SK-N-SH treated with all-trans-retinoic acid at 6 μM for 48 hours (cell line): ENCODE results near the gene CWF19L2.

Source experiments
- ATAC-seq: fragments of 200-7000 bp; cut with Tn5 transposase; 3 replicates; pipeline ENCODE4 v1.9.1; 2020; ENCODE audit warnings: mild to moderate bottlenecking, moderate library complexity
- CSDC2 ChIP-seq: fragments of 250-450 bp; sonication (Bioruptor Pico); IDR thresholded peaks from 2 replicates; pipeline ENCODE4 v1.5.0; 2020; ENCODE audit warnings: mild to moderate bottlenecking, moderate library complexity
- ESRRG ChIP-seq: fragments of 250-450 bp; sonication (Bioruptor Pico); IDR thresholded peaks from 2 replicates; pipeline ENCODE4 v1.6.1; 2021; ENCODE audit warnings: mild to moderate bottlenecking
- GLIS3 ChIP-seq: fragments of 250-450 bp; sonication (Bioruptor Pico); IDR thresholded peaks from 2 replicates; pipeline ENCODE4 v1.5.0; 2020; ENCODE audit warnings: mild to moderate bottlenecking, moderate library complexity
- OSR1 ChIP-seq: fragments of 250-450 bp; sonication (Bioruptor Pico); IDR thresholded peaks from 2 replicates; pipeline ENCODE4 v1.8.0; 2022; ENCODE audit warnings: moderate library complexity, mild to moderate bottlenecking, inconsistent platforms
- PATZ1 ChIP-seq: fragments of 250-450 bp; sonication (Bioruptor Pico); IDR thresholded peaks from 2 replicates; pipeline ENCODE4 v1.8.0; 2020; ENCODE audit warnings: mild to moderate bottlenecking, moderate library complexity, borderline replicate concordance
- RARB ChIP-seq: fragments of 250-450 bp; sonication (Bioruptor Pico); IDR thresholded peaks from 2 replicates; pipeline ENCODE4 v1.8.0; 2021; ENCODE audit warnings: mild to moderate bottlenecking, moderate library complexity
- SNAI2 ChIP-seq: fragments of 250-450 bp; sonication (Bioruptor Pico); IDR thresholded peaks from 2 replicates; pipeline ENCODE4 v1.5.0; 2020; ENCODE audit warnings: mild to moderate bottlenecking, moderate library complexity
- TCF4 ChIP-seq: fragments of 250-450 bp; sonication (Bioruptor Pico); IDR thresholded peaks from 2 replicates; pipeline ENCODE4 v1.8.0; 2021; ENCODE audit warnings: mild to moderate bottlenecking, moderate library complexity, borderline replicate concordance
- TOX ChIP-seq: fragments of 250-450 bp; sonication (Bioruptor Pico); IDR thresholded peaks from 2 replicates; pipeline ENCODE4 v1.8.0; 2021; ENCODE audit warnings: mild to moderate bottlenecking, moderate library complexity, borderline replicate concordance
- TSHZ2 ChIP-seq: fragments of 250-450 bp; sonication (Bioruptor Pico); IDR thresholded peaks from 2 replicates; pipeline ENCODE4 v1.5.0; 2020; ENCODE audit warnings: mild to moderate bottlenecking, moderate library complexity
- ZC3H10 ChIP-seq: fragments of 250-450 bp; sonication (Bioruptor Pico); IDR thresholded peaks from 2 replicates; pipeline ENCODE4 v1.5.1; 2021; ENCODE audit warnings: mild to moderate bottlenecking, moderate library complexity
- ZFP3 ChIP-seq: fragments of 250-450 bp; sonication (Bioruptor Pico); IDR thresholded peaks from 2 replicates; pipeline ENCODE4 v1.5.0; 2020; ENCODE audit warnings: mild to moderate bottlenecking, moderate library complexity
- ZFP30 ChIP-seq: fragments of 450-650 bp; formaldehyde crosslinking; IDR thresholded peaks from 2 replicates; pipeline ENCODE4 v1.5.0; 2022; ENCODE audit warnings: mild to moderate bottlenecking, moderate library complexity
- ZNF70 ChIP-seq: fragments of 450-650 bp; formaldehyde crosslinking; IDR thresholded peaks from 2 replicates; pipeline ENCODE4 v1.5.0; 2020; ENCODE audit warnings: mild to moderate bottlenecking, moderate library complexity
- ZNF8 ChIP-seq: fragments of 450-650 bp; formaldehyde crosslinking; IDR thresholded peaks from 2 replicates; pipeline ENCODE4 v1.5.0; 2020; ENCODE audit warnings: mild to moderate bottlenecking, moderate library complexity
- TF ChIP-seq, protein P1 (sequence below): fragments of 250-450 bp; sonication (Bioruptor Pico); IDR thresholded peaks from 2 replicates; pipeline ENCODE4 v1.5.1; 2021; ENCODE audit warnings: mild to moderate bottlenecking, moderate library complexity
- TF ChIP-seq, protein P2 (sequence below): fragments of 250-450 bp; sonication (Bioruptor Pico); IDR thresholded peaks from 2 replicates; pipeline ENCODE4 v1.5.1; 2020; ENCODE audit warnings: low read depth, mild to moderate bottlenecking, moderate library complexity

CWF19L2 gene

GRCh38 chr11:107494055-107494454 is 36.4 kb upstream of the CWF19L2 start (continued):
- TF ChIP-seq PATZ1 (CRISPR knock-in tag), result no peak
- TF ChIP-seq TCF4 (CRISPR knock-in tag), result no peak

DNA sequence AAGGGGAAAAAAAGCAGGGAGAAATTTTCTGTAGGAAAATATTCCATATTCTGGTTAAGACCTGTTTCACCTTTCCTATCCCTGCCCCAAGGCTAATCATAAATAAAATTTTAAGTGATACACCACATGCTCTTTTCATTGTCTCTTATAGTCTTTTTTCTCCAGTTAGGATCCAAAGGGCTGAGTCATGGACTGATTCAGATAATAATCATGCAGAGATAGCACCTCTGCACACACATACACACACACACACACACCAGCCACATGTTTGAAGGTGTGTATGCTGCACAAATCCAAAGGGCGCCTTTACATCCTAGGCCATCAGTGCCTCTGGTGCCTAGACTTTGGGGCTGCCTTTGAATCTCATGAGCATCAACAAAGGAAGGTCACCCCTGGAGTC is 35.5 kb upstream of the CWF19L2 start:
- TF ChIP-seq, protein P1, sequence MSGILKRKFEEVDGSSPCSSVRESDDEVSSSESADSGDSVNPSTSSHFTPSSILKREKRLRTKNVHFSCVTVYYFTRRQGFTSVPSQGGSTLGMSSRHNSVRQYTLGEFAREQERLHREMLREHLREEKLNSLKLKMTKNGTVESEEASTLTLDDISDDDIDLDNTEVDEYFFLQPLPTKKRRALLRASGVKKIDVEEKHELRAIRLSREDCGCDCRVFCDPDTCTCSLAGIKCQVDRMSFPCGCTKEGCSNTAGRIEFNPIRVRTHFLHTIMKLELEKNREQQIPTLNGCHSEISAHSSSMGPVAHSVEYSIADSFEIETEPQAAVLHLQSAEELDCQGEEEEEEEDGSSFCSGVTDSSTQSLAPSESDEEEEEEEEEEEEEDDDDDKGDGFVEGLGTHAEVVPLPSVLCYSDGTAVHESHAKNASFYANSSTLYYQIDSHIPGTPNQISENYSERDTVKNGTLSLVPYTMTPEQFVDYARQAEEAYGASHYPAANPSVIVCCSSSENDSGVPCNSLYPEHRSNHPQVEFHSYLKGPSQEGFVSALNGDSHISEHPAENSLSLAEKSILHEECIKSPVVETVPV (CRISPR knock-in tag), result no peak
- no peak for TF ChIP-seq TSHZ2
- no peak for TF ChIP-seq GLIS3 (CRISPR knock-in tag)
- no peak for TF ChIP-seq TCF4 (CRISPR knock-in tag)

GRCh38 chr11:107490836-107491235 is 33.2 kb upstream of the CWF19L2 start:
- no peak for ATAC-seq
- no peak for TF ChIP-seq ESRRG (CRISPR knock-in tag)
- TF ChIP-seq ZNF70 (CRISPR knock-in tag), result no peak
- no peak for TF ChIP-seq OSR1
- TF ChIP-seq TOX (CRISPR knock-in tag), result no peak
- no peak for TF ChIP-seq SNAI2 (CRISPR knock-in tag)
- TF ChIP-seq ZC3H10 (CRISPR knock-in tag), result no peak
- no peak for TF ChIP-seq ZNF8 (CRISPR knock-in tag)
- TF ChIP-seq GLIS3 (CRISPR knock-in tag), result no peak
- no peak for TF ChIP-seq TSHZ2
- no peak for TF ChIP-seq TCF4 (CRISPR knock-in tag)
- TF ChIP-seq RARB (CRISPR knock-in tag), result no peak
- TF ChIP-seq, protein P1 (CRISPR knock-in tag), result no peak
- TF ChIP-seq PATZ1 (CRISPR knock-in tag), result no peak
- TF ChIP-seq ZFP3 (CRISPR knock-in tag), result no peak
- no peak for TF ChIP-seq ZFP30 (CRISPR knock-in tag)
- no peak for TF ChIP-seq CSDC2
- TF ChIP-seq, protein P2, sequence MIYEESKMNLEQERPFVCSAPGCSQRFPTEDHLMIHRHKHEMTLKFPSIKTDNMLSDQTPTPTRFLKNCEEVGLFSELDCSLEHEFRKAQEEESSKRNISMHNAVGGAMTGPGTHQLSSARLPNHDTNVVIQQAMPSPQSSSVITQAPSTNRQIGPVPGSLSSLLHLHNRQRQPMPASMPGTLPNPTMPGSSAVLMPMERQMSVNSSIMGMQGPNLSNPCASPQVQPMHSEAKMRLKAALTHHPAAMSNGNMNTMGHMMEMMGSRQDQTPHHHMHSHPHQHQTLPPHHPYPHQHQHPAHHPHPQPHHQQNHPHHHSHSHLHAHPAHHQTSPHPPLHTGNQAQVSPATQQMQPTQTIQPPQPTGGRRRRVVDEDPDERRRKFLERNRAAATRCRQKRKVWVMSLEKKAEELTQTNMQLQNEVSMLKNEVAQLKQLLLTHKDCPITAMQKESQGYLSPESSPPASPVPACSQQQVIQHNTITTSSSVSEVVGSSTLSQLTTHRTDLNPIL, result no peak

More for the DNA sequence above, 35.5 kb upstream of the CWF19L2 start:
- peak; percentile 70 for ATAC-seq
